ENCODE data around the gene C20orf173.
"Not testable (repeated sequence)": the region's sequence is repeated elsewhere in the genome, so short reads cannot be mapped to it uniquely, and the experiment has no call there.

Gene C20orf173

DNA sequence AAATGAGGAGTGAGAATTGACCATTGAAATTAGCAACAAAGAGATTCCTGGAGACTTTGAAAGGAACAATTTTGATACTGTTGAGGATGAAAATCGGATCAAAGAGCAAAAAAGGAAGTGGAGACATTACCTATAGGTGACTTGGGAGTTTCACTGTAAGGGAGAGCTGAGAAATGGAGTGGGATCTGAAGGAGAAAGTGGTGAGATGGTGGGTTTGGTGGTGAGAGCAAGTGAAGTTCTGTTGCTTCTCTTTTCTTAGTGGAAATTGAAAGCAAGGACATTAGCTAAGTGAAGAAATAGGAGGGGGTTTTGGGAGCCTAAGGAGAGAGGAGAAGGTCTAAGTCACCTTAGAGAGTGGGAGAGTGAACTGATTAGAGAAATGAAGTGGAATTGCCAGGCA is 16.7 kb upstream of the C20orf173 start:
- DNase-seq (ENCODE audit: low read depth) = no peak

DNA sequence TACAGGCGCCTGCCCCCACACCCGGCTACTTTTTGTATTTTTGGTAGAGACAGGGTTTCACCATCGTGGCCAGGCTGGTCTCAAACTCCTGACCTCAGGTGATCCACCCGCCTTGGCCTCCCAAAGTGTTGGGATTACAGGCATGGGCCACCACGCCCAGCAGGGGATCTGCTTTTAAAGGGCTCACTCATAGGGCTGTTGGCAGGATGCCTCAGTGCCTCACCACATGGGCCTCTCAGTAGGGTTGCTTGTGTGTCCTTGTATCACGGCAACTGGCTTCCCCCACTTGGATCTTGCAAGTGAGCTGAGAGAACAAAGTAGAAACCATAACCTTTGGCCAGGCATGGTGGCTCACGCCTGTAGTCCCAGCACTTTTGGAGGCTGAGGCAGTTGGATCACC is 15.5 kb upstream of the C20orf173 start:
- DNase-seq (ENCODE audit: low read depth) = not testable (repeated sequence)

DNA sequence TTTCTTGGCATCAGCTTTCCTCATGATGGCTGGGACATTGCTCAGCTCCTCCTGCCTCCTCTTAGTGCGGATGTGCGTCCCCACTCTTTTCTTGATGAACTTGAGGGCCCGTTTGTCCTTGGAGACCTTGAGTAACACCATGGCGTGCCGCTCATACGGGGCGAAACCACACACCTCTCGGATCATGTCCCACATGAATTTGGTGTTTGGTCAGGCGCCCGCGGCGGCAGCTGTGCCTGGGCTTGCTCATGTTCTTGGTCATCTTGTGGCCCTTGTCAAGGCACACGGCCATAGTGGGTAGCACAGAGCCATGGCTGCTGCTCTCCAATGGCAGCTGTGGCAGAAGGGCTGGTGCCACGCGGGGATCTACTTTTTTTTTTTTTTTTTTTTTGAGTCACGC is 15.0 kb upstream of the C20orf173 start:
- DNase-seq (ENCODE audit: low read depth) = no peak

DNA sequence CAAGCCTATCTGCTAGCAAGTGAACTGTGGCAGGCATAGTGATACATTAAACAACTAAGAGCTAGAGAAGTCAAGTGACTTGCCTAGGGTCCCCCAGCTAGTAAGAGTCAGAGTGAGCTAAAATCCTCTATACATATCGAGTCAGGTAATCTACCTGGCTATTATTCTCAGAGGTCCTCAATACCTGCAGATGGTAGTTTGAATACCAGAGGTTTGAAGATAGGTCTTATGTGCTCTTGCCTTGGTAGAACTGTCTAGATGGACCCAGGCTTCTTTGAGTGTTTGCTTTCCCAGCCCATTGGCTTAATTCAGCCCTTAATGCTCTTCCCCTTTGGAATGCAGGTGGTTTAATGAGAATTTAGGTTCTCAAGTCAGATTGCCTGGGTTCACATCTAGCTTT is 13.5 kb upstream of the C20orf173 start:
- no peak for DNase-seq (ENCODE audit: low read depth)

DNA sequence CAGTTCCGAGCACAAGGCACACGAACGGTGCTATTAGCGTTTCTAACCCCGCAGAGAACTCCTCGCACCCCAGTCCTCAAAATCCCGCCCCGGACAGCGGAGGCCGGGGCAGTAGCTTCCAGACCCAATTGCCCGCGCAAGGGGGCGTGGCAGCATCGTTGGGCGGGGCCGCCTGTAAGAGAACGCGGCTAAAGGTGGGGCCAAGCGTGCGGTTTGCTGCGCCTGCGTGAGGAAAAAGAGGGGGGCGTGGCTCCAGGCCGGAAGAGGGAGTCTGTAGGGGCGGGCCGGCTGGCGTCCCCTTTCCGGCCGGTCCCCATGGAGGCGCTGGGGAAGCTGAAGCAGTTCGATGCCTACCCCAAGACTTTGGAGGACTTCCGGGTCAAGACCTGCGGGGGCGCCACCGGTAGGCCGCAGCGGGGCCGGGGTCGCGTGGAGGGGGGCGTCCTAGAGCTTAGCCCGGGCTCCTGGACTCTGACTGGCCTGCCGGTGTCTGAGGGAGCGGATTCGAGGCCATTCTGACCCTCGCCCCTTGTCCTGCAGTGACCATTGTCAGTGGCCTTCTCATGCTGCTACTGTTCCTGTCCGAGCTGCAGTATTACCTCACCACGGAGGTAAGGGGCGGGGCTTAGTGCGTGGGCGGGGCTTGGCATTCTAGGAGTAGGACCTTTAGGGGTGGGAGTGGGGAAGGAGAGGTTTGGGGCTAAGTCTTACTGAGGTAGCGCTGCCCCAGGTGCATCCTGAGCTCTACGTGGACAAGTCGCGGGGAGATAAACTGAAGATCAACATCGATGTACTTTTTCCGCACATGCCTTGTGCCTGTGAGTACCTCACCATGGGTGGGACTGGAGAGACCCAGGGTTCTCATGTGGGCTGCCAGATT is 12.6 kb upstream of the C20orf173 start, which contains the start of gene ERGIC3:
Gene ERGIC3 (plus strand): TSS at position 296 of the 880 bp plus-strand sequence. CDS start 20 bp downstream, at position 316.
- peak; percentile 75 for DNase-seq (ENCODE audit: low read depth)

DNA sequence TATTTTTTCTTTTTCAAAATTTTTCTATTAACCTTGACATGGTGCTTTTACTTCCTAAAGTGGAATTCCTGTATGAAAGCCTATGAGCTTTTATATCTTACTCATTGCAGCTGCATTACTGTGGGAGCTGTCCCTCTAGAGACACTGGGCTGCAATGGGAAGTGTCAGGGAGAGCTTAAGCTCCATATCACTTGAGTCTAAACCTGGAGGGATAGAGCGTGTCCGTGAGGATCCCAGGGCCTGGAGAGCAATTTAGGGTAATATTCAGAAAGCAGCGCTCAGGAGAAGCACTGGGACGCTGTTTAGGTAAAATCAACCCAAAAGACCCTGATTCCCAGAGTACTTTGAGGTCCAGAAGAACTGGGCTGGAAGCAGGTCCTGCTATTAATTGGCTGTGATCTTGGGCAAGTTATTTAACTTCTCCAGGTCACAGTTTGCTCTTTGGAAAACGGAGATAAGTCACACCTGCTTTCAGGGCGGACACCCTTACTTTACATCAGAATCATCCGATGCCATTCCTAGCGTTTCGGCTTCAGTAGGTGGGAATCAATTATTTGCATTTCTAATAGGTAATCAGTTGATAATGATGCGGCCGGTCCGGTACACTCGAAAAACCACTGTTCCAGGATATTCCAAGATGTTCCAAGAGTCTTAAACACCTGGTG is 11.8 kb upstream of the C20orf173 start:
- no peak for DNase-seq (ENCODE audit: low read depth)

DNA sequence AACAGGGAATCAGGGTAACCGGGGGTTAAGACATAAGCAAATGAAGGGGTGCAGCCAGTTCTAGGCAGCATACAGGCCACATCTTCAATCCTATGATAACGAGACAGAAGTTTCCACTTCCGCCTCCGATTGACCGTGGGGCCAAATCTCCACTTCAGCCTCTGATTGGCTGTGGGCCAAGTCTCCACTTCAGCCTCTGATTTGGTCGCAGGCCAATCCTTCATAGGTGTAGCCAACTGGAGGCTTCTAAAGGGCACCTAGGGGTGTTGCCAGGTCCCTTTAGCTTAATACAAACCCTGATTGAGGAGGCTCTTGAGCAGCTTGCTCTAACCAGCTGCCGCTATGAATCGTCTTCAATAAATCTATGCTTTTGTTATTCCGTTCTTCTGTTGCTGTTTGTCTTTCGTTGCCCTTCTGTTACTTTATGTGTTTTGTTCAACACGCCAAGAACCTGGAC is 10.3 kb upstream of the C20orf173 start:
- no peak for DNase-seq (ENCODE audit: low read depth)

DNA sequence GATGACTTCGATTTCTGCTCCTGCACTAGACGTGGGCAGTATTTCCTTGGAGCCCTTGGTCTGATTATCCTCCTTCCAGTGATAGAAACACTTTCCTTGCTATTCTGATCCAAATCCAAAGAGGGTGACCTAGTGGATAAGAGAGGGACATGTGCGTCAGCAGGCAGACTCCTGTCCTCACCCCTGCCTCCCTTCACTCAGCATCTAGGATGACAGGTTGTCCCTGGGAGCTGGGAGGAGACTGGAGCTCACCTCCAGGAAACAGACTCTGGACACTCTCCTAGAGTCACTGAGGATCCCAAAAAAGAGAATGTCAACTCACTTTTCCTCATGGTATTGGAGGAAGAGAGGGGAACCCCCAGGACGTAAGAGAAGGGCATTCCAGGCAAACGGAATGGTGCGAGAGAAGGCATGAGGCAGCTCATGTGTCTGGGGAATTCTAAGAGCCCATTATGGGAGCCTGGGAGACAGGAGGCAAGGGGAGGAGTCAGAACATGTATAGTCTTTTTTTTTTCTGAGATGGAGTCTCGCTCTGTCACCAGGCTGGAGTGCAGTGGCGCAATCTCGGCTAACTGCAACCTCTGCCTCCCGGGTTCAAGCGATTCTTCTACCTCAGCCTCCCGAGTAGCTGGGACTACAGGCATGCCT is 2.2 kb downstream of the C20orf173 start:
- DNase-seq (ENCODE audit: low read depth) = no peak

DNA sequence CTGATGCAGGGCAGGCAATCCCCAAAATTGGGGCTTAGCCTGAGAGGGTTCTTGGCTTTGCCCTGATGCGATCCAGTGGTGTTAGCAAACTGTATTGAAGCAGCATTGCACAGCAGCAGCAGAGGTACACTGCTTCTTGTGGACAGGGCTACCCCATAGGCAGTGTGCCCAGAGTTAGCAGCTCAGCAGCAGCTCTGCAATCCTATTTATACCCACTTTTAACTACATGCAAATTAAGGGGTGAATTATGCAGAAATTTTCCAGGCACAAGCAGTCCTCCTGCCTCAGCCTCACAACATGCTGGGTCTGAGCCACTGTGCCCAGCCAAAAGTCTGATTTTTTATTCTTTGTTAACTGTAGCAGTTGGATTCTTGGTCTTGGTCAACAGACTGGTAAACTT is 3.8 kb downstream of the C20orf173 start:
- no peak for DNase-seq (ENCODE audit: low read depth)

DNA sequence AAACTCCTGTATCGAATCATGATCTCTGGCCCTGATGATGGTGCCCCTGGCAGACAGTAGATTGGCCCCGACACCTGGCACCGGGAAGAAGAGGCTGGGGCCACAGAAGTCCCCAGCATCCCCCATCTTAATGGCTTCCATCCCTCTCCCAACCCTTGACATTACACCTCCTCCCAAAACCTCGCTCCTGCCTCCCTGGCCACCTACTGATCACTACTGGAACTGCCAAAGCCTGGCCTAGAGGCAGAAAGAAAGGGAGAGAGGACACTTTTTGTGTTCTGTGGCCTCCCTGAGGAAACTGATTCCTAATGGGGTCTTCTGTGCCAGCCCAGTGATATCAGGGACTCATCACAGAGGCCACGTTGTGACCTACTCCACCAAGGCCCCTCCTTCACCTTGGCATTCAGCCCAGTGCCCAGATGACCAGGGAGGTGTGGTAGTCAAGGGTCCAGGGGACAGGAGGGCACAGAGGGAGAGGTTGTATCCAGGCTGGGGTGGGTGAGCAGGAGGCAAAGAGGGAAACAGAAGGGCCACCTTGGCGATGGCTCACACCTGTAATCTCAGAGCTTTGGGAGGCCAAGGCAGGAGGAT is 6.1 kb downstream of the C20orf173 start:
- no peak for DNase-seq (ENCODE audit: low read depth)

DNA sequence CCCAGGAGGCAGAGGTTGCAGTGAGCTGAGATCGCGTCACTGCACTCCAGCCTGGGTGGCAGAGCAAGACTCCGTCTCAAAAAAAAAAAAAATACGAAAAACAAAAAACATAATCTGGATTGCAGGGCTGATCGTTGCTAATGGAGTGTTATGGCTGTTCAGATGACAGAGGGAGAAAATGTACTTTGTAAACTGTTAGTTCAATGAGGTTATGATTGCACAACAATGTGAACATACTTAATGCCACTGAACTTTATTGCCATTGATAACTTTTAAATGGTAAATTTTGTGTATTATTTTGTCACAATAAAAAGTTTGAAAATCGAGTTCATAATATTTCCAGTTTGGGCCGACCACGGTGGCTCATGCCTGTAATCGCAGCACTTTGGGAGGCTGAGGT is 10.5 kb downstream of the C20orf173 start:
- DNase-seq (ENCODE audit: low read depth) = no peak

DNA sequence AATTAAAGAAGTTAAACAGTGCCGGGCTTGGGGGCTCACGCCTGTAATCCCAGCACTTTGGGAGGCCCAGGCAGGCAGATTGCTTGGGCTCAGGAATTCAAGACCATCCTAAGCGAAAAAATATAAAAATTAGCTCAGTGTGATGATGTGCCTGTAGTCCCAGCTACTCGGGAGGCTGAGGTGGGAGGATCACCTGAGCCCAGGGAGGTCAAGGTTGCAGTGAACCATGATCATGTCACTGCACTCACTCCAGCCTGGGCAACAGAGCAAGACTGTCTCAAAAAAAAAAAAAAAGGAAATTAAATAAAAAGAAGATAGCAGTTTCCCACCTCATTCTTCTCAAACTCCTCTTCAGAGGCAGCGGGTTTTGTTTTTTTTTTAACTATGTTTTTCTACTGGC is 11.7 kb downstream of the C20orf173 start:
- DNase-seq (ENCODE audit: low read depth) = not testable (repeated sequence)

DNA sequence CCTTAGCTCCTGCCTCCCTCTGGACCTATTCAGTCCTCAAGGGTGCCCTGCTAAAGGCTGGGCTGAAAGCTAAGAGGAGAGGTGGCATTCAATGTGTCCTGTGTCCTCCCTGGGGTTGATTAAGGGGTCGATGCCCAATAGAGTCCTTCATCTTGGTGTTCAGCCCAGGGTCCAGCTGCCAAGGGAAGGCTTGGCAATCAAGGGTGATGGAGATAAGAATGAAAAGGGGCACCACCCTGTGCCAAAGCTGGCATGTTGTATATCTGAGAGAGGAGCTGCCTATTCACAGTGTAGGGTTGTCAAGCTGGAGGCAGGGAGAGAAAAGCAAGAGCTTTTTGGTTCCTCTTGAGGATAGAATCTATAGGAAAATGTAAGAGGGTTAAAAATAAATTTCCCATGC is 12.3 kb downstream of the C20orf173 start:
- no peak for DNase-seq (ENCODE audit: low read depth)

DNA sequence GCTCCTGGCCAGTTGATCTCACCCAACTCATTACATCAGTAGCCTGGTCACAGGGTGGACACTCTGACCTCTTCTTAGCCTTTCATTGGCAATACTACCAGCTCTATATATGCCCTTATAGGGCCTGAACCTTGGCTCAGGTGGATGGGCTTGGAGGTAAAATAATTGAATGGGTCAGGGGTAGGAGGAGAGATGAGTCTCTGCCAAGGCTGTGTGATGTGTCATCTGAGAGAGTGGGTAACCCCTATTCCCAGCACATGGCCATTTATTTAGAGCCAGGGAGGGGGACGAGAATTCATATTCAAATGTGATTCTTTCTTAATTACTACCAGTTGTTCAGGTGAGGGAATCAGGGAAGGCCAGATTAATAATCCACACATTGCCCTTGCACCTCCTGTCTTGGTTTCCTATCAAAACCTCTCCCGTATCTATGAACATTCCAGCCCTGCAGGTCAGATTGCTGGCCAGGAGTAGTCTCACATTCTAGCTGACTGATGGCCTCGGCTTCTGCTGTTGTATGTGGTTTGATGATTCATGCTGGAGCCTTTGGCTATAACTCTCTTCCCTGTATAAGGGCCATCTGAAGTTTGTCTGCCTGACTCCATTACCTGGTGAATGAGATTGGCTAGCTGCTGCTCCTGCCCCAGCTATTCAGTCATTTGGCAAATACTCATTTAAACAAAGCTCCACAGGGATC is 13.4 kb downstream of the C20orf173 start:
- peak; percentile 73 for DNase-seq (ENCODE audit: low read depth)

DNA sequence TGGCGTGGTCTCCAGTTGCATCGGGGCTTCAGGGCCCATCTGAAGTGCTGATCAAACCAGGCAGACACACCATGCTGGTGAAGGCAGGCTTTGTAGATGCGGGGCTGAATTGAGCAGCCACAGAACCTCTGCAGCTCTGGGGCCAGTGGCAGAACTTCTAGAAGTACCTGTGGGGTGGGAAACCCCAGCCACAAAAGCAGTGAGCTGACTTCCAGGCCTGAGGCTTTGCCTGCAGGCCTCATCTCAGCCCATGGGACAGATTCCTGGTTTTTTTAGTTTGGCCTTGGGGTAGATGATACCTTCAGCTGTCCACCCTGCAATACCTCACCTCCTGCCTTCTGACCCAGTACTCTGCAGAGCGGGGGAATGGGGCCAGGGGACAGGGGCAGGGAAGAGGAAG is 14.1 kb downstream of the C20orf173 start:
- no peak for DNase-seq (ENCODE audit: low read depth)

DNA sequence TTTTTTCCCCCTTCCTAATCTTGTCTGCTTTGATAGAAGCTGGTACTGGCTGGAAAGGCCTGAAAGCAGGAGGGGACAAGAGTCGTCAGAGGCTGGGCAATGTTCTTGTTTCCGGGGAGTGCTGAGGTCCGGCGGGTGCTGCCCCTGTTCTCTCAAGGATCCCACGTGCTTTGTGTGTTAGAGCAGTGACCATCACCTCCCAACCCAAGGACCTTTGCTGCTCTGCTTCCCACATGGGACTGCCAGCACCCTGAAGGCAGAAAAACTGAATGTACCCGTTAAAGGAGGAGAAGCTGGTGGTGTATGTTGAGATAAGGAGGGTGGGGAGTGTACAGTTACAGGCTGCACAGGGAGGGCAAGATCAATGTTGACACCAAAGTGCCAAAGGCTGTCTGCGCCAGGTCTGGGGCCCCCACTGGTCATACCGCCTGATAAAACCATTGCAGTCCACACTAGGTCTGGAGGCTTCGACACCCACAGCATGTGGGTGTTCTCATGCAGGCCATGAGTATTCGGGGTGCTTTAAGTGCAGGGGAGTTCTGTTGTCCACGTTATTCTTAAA is 15.0 kb downstream of the C20orf173 start:
- no peak for DNase-seq (ENCODE audit: low read depth)

DNA sequence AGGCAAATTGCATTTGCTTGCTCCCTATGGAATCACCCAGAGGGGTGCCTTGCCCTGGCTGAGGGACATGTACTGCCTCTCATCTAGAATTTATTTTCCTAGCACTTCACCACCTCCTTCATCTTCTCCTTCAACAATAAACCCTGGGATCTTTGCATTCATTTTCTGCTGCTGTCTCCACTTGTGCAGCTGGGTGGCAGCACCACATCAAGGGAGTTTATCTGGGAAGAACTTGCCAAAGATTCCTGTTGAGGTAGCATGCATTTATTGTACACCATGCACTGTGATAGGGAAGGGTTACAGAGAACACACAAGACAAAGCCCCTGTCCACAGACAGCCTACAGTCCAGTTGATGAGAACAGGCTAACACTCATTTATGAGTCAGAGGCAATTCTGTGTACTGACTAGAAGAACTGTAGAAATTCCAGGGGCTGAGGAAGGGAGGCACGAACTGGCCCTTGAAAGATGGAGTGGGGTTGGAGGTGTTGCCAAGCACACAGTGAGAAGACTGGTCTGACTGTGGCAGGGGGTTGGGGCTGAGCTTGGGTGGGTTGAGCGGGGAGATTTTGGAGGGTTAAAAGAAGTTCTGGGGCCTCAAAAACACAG is 17.5 kb downstream of the C20orf173 start:
- no peak for DNase-seq (ENCODE audit: low read depth)

DNA sequence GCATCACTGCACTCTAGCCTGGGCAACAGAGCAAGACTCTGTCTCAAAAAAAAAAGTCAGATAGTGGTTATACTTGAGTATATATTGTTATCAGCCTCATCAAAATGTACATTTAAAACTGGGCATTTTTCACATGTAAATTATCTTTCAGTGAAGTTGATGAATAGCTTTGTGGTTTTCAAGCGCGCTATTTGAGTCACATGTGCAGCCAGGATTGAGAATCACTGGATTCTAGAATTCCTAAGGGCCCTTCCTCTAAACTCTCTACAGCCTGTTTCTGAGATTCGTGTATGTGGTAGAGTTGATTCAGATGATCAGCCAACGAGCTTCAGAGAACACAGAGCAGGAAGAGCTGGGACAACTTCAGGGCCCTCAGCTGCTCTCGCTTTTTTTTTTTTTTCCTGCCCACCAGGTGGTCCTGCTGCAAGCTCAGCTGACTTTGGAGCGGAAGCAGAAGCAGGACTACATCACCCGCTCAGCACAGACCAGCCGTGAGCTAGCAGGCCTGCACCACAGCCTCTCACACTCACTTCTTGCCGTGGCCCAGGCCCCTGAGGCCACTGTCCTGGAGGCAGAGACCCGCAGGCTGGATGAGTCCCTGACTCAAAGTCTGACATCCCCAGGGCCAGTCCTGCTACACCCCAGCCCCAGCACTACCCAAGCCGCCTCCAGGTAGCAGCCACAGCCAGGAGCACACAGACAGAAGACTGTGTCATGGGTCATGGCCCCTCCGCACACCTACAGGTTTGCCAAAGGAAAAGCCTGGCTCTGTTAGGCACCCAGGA is 18.3 kb downstream of the C20orf173 start:
- DNase-seq (ENCODE audit: low read depth) = no peak

DNA sequence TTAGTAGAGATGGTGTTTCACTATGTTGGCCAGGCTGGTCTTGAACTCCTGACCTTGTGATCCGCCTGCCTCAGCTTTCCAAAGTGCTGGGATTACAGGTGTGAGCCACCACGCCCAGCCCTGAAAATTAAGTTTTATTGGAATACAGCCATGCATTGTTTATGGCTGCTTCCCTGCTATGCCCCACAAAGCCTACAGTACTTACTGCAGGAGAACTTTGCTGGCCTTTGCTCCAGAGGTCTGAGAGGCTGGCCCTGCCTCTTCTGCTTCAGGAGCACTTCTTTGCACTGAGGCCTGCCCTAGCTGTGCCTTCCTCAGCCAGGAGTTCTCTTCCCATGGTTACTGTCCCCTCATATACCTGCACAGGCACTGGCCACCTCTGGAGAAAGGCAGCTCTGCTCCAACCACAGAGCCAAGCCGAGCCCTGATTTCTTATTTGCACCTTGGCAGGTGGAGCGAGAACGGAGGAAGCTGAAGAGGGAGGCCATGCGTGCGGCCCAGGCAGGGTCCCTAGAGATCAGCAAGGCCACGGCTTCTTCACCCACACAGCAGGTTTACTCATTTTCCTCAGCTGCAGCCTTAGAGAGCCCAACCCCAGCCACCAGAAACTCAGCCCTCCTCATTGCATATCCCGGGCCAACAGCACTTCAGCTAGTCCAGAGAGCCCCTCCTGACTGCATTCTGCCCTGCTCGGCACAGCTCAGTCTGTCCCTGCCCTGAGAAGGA is 20.8 kb downstream of the C20orf173 start:
- DNase-seq (ENCODE audit: low read depth) = no peak

Measured in HS-5 (cell line).